Stimulated activated CD4-positive, alpha-beta T cell treated with anti-CD3 and anti-CD28 coated beads, Interleukin-2, amount 100 ng/mL, for 48 hours (primary cell): ENCODE results near the gene RNPS1.
"Not testable (repeated sequence)": the region's sequence is repeated elsewhere in the genome, so short reads cannot be mapped to it uniquely, and the experiment has no call there.

Experiments used
- DNase-seq, 2 donors: peaks; one replicate each; pipeline ENCODE4 v3.0.0-alpha.2; 2020

Gene RNPS1

GRCh38 chr16:2282262-2282661 lies 14.3 kb upstream of the RNPS1 start:
- DNase-seq = no peak

- no peak for DNase-seq
Observed at GRCh38 chr16:2280981-2281542, 13.1 kb upstream of the RNPS1 start.

- DNase-seq = no peak
Observed at GRCh38 chr16:2280461-2280860, 12.5 kb upstream of the RNPS1 start.

DNA sequence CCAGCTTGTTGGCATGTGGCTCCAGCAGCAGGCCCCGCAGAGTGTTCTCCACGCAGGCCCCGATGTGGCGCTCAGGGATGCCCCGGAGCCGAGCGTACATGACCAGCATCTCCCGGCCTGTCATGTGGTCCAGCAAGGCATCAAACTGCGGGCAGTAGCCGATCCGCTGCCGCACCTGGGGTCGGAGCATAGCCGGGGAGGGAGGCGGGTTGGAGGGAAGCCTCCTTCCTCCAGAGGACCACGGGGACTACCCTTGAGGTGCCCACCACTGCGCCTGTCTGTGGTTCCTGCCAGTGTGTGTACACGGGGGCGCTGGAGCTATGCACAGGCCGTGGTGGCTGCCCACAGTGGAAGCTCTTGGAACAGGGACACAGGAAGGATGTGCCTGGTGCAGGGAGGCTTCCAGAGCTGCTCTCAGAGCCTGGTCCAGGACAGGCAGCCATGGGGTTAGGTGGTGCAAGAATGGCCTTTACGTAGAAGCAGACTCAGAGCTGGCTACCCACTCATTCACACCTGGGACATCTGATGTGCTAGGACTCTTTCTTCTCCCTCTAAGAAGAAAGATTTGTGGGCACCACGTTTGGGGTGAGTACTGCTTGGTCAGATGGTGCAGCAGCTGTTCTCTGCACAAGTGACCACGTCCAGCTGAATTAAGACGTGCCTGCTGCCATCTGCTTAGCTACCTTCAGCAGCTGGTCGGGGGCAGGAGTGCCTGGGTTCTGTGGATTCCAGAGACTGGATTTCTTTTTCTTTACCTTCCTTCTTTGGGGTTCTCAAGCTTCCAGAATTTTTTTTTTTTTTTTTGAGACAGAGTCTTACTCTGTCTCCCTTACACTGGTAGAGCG lies 11.3 kb upstream of the RNPS1 start:
- no peak for DNase-seq

DNA sequence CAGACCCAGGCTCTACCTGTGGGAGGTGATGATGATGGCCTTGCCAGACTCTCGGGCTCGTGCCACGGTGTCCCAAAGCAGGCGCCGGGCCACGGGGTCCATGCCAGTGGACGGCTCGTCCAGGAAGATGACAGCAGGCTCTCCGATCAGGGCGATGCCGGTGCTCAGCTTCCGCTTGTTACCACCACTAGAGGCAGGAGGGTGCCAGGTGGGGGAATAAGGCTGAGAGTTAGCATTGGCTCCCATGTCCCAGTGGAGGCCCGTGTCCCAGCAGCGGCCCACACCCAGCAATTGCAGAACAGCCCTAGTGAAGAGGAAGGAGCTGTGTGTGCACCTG lies 10.3 kb upstream of the RNPS1 start:
- no peak for DNase-seq

- no peak for DNase-seq
Observed at GRCh38 chr16:2277466-2278271, 9.7 kb upstream of the RNPS1 start.

- no peak for DNase-seq
Observed at GRCh38 chr16:2276368-2277195, 8.7 kb upstream of the RNPS1 start.

- DNase-seq = no peak
Observed at GRCh38 chr16:2275476-2276367, 7.8 kb upstream of the RNPS1 start.

DNA sequence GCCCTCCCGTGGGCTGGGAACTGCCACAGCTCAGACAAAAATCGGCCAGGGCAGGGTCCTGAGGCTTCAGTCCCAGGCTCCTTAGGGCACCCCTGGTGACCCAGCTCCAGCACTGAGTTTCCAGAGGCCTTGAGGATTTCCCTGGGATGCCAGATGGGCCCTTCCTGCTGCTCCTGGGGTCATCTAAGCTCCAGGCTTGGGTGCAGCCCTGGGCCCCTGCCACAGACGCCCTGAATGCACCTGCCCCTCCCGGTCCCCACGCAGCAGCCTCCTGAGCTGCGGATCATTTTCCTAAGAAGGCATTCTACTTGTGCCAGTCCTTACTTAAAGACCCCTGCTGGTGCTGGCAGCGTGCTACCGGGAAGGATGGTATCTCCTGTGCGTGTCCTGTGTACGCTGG lies 6.0 kb upstream of the RNPS1 start:
- no peak for DNase-seq

GRCh38 chr16:2273484-2273883 lies 5.6 kb upstream of the RNPS1 start:
- DNase-seq = no peak

- no peak for DNase-seq
Observed at GRCh38 chr16:2271848-2272461, 4.0 kb upstream of the RNPS1 start.

DNA sequence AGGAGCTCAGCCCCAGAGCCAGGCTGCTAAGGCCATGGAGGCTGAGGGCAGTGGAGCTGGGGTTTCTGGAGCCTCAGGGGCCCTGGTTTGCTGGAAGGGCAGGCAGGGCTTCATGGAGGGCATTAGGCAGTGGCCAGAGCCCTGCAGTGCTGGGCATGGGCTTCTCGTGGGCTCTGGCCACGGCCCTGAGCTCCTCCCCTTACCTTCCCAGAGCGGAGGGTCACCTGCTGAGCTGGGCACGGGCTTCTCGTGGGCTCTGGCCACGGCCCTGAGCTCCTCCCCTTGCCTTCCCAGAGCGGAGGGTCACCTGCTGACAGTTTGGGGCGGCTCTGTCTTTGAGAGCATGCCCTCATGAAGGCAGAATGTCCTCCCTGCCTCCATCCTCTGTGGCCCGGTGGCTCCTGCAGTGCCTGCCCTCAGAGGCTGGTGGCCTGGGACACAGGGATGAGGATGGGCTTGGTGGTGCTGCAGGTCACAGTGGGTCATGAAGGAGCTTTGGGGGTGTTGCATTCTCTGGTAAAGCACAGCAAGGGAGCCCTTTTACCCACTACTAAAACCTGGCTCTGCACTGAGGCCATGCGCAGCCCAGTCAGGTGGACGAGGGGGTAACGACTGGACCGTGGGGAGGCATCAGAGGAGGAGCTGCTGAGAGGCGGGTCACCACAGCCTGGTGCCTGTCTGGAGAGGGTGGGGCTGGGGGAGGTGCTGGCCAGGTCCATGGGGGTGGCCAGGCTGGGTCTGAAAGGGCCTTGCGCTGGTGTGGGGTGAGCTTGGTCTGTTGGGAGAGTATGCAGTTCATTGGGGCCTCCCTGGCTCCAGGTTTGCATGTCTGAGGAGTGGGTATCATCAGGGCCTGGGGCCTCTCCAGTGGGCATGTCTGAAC lies 2.9 kb upstream of the RNPS1 start:
- DNase-seq = no peak

- DNase-seq = no peak
Observed at GRCh38 chr16:2270070-2270462, 2.1 kb upstream of the RNPS1 start.

DNA sequence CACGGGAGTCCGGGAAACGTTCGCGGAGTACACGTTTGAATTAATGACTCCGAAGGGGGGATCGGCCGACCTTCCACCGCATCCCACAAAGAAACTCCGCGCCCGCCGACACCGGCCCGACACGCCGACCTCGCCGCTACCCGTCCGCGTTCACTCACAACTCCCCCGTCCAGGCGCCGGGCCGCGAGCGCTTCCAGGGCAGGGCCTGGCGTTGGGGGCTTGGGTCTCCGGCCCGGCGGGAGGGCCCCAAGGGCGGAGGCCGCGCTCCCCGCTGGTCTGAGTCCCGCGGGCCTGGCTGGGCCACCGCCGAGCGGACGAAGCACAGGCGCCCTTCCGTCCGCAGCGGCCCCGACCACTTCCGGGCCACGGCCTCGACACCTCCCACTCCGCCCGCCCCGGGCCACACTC lies 417 bp downstream of the RNPS1 start:
- not testable (repeated sequence) for DNase-seq

- not testable (repeated sequence) for DNase-seq
Observed at GRCh38 chr16:2266887-2267286, 1.0 kb downstream of the RNPS1 start.

- DNase-seq = not testable (repeated sequence)
Observed at GRCh38 chr16:2263026-2263425, 4.9 kb downstream of the RNPS1 start.

- no peak for DNase-seq
Observed at GRCh38 chr16:2260250-2260649, 7.7 kb downstream of the RNPS1 start.

DNA sequence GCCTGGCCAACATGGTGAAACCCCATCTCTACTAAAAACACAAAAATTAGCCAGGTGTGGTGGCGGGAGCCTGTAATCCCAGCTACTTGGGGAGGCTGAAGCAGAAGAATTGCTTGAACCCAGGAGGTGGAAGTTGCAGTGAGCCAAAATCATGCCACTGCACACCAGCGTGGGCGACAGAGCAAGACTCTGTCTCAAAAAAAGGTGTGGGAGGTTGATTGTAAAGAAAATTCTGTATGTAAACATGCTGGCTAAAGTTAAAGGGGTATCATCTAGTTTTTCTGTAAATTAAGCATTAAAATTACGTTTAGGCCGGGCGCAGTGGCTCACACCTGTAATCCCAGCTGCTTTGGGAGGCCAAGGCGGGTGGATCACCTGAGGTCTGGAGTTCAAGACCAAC lies 9.4 kb downstream of the RNPS1 start:
- DNase-seq = not testable (repeated sequence)

DNA sequence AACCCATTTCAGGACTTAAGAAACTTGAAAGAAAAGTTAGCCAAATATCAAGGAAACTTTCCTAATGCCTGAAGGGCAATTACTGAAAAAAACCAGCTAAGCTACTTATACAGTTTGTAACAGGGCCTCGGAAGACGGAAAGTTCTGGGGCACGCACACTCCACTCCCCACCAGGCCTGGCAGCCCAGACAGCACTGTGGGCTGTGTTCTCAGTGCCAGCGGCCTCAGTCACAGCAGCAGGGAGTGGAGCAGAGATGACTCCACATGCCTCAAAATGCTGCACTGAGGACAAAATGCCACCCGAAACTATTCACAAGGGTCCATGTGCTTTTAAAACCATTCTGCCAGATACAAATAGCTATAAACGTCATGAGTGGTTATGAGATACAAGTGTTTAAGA lies 10.2 kb downstream of the RNPS1 start:
- DNase-seq = no peak

DNA sequence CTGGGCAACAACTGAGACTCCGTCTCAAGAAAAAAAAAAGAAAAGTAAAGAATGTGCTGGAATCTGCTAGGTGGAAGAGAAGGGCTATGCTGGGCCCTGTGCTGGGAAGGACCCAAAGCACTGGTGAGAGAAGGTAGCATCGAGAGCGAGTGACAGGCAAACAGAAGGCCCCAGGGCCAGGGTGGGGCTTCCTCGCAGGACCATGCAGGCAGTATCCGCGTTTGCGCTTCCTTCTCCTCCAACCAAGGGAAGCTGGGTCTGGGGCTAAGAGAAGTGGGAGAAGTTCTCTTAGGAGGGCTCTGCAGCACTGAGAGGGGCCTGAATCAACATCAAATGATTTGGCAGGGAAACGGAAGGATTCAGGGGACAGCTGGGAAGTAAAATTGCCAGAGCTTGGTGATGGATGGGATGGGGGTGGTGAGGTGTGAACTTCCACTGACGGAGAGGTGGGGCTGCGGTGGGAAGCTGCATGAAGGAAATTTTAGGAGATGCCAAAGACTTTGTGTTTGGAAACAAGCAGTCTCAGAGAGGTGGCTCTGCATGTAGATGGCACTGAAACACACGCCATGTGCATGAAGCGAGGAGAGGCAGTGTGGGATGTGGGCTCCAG lies 11.3 kb downstream of the RNPS1 start:
- no peak for DNase-seq
